ENCODE results near the gene STXBP5L. TPM values are rescaled to one million over a fixed set of nuclear protein-coding genes. Genes with fewer than 3 reads are reported as not detected.
"Not testable (repeated sequence)": the region's sequence is repeated elsewhere in the genome, so short reads cannot be mapped to it uniquely, and the experiment has no call there.

The STXBP5L gene
- polyA plus RNA-seq, 1 donor: 0.04 TPM

- not testable (repeated sequence) for DNase-seq (ENCODE audit: low read depth)
Observed at GRCh38 chr3:121230194-121230593, 322.2 kb downstream of the STXBP5L start.

- DNase-seq (ENCODE audit: low read depth): no peak
Observed at GRCh38 chr3:121231872-121232271, 323.9 kb downstream of the STXBP5L start.

- DNase-seq (ENCODE audit: low read depth): no peak
Observed at GRCh38 chr3:121232309-121233225, 324.6 kb downstream of the STXBP5L start.

- no peak for DNase-seq (ENCODE audit: low read depth)
Observed at GRCh38 chr3:121243208-121243607, 335.2 kb downstream of the STXBP5L start.

- DNase-seq (ENCODE audit: low read depth): no peak
Observed at GRCh38 chr3:121252676-121253075, 344.7 kb downstream of the STXBP5L start.

- no peak for DNase-seq (ENCODE audit: low read depth)
Observed at GRCh38 chr3:121269389-121269788, 361.4 kb downstream of the STXBP5L start.

GRCh38 chr3:121274411-121274810 lies 366.4 kb downstream of the STXBP5L start:
- no peak for DNase-seq (ENCODE audit: low read depth)

- DNase-seq (ENCODE audit: low read depth): no peak
Observed at GRCh38 chr3:121295452-121295851, 387.4 kb downstream of the STXBP5L start.

- no peak for DNase-seq (ENCODE audit: low read depth)
Observed at GRCh38 chr3:121295979-121296378, 388.0 kb downstream of the STXBP5L start.

GRCh38 chr3:121324320-121324719 lies 416.3 kb downstream of the STXBP5L start:
- no peak for DNase-seq (ENCODE audit: low read depth)

GRCh38 chr3:121330118-121330517 lies 422.1 kb downstream of the STXBP5L start:
- no peak for DNase-seq (ENCODE audit: low read depth)

GRCh38 chr3:121330634-121331033 lies 422.6 kb downstream of the STXBP5L start:
- no peak for DNase-seq (ENCODE audit: low read depth)

GRCh38 chr3:121355960-121356359 lies 448.0 kb downstream of the STXBP5L start:
- not testable (repeated sequence) for DNase-seq (ENCODE audit: low read depth)

GRCh38 chr3:121362035-121362734 lies 454.2 kb downstream of the STXBP5L start:
- DNase-seq (ENCODE audit: low read depth): no peak

- DNase-seq (ENCODE audit: low read depth): not testable (repeated sequence)
Observed at GRCh38 chr3:121388308-121388707, 480.3 kb downstream of the STXBP5L start.

GRCh38 chr3:121395967-121396366 lies 488.0 kb downstream of the STXBP5L start:
- DNase-seq (ENCODE audit: low read depth): not testable (repeated sequence)

- DNase-seq (ENCODE audit: low read depth): not testable (repeated sequence)
Observed at GRCh38 chr3:121398051-121398450, 490.0 kb downstream of the STXBP5L start.

- no peak for DNase-seq (ENCODE audit: low read depth)
Observed at GRCh38 chr3:121399820-121400219, 491.8 kb downstream of the STXBP5L start.

- no peak for DNase-seq (ENCODE audit: low read depth)
Observed at GRCh38 chr3:121405631-121406030, 497.6 kb downstream of the STXBP5L start.

GRCh38 chr3:121411523-121411922 lies 503.5 kb downstream of the STXBP5L start:
- DNase-seq (ENCODE audit: low read depth): no peak

GRCh38 chr3:121414924-121415323 lies 506.9 kb downstream of the STXBP5L start:
- no peak for DNase-seq (ENCODE audit: low read depth)

GRCh38 chr3:121418182-121418581 lies 510.2 kb downstream of the STXBP5L start:
- no peak for DNase-seq (ENCODE audit: low read depth)

- no peak for DNase-seq (ENCODE audit: low read depth)
Observed at GRCh38 chr3:121424549-121424948, 516.5 kb downstream of the STXBP5L start.

Measured in forelimb muscle (tissue), 1 donor.